Measurements from ENCODE around the gene FAM181A.

DNA sequence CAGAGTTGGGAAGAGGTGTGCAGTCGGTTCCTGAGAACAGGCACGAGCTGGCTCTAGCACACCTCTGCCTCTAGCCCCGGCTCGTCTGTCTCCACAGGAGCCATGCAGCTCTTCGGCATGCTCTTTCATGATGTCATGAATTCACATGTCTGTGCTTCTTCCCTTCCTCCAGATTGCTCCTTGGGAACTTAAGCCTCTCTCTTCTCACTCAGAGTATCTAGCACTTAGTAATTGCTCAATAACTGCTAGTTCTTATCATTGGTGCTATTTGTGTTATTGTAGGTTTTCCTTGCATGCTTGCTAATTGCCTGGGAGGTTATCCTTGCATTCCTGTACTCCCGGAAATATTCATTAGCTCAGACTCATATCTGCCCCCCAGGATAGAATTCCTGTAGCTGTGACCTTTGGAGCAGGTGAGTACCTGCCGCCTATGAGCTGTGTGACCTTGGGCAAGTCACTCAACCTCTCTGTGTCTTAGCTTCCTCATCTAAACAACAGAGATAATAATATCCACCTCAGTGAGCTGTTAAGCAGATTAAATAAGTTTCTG is 19.5 kb downstream of the FAM181A start:
- TF ChIP-seq, protein P1, sequence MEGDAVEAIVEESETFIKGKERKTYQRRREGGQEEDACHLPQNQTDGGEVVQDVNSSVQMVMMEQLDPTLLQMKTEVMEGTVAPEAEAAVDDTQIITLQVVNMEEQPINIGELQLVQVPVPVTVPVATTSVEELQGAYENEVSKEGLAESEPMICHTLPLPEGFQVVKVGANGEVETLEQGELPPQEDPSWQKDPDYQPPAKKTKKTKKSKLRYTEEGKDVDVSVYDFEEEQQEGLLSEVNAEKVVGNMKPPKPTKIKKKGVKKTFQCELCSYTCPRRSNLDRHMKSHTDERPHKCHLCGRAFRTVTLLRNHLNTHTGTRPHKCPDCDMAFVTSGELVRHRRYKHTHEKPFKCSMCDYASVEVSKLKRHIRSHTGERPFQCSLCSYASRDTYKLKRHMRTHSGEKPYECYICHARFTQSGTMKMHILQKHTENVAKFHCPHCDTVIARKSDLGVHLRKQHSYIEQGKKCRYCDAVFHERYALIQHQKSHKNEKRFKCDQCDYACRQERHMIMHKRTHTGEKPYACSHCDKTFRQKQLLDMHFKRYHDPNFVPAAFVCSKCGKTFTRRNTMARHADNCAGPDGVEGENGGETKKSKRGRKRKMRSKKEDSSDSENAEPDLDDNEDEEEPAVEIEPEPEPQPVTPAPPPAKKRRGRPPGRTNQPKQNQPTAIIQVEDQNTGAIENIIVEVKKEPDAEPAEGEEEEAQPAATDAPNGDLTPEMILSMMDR (conservative IDR thresholded peaks at IDR 0.05), result no peak
- no peak for TF ChIP-seq EZH2 (IDR thresholded peaks at IDR 0.05; ENCODE audit: low read depth)
